WTC11 (cell line): ENCODE data around the gene C1QTNF1. TPM values are rescaled to one million over a fixed set of nuclear protein-coding genes. Genes with fewer than 3 reads are reported as not detected.

ENCODE experiments used
- ATAC-seq: fragments of 200-7000 bp; cut with Tn5 transposase; 2 replicates; pipeline ENCODE4 v1.10.0; 2021; ENCODE audit warnings: mild to moderate bottlenecking, moderate library complexity
- CTCF ChIA-PET: fragments of 300-600 bp; sonication (Branson Sonifier 250); formaldehyde crosslinking; loops from one replicate; lab custom pipeline; 2021; ENCODE audit warnings: antibody characterized with exemption; lab: Charles Lee
- POLR2A ChIA-PET: fragments of 350-600 bp; sonication (Branson Sonifier 250); formaldehyde crosslinking; loops from one replicate; lab custom pipeline; 2021; ENCODE audit warnings: antibody characterized with exemption; lab: Charles Lee
- DNase-seq: peaks from one replicate; pipeline ENCODE4 v3.0.0; 2021; ENCODE audit warnings: low spot score
- H3K27ac Mint-ChIP-seq: 2 replicates; pipeline ENCODE4 v1.8.0; 2021; ENCODE audit warnings: mixed read lengths
- H3K27me3 Mint-ChIP-seq: 2 replicates; pipeline ENCODE4 v1.8.0; 2021; ENCODE audit warnings: low read depth, mild to moderate bottlenecking, moderate library complexity, mixed read lengths
- H3K36me3 Mint-ChIP-seq: 2 replicates; pipeline ENCODE4 v1.8.0; 2021; ENCODE audit warnings: mixed read lengths
- H3K4me1 Mint-ChIP-seq: 2 replicates; pipeline ENCODE4 v1.8.0; 2022; ENCODE audit warnings: mixed read lengths
- H3K4me3 Mint-ChIP-seq: 2 replicates; pipeline ENCODE4 v1.8.0; 2021; ENCODE audit warnings: mild to moderate bottlenecking, moderate library complexity, mixed read lengths
- H3K9me3 Mint-ChIP-seq: 2 replicates; pipeline ENCODE4 v1.8.0; 2021; ENCODE audit warnings: mixed read lengths
- ATF1 ChIP-seq: sonication (generic); formaldehyde crosslinking; IDR thresholded peaks from 2 replicates; pipeline ENCODE4 v1.8.1; 2023; ENCODE audit warnings: mild to moderate bottlenecking, moderate library complexity, missing genetic modification reagents
- CDX4 ChIP-seq: fragments of 250-450 bp; sonication (Bioruptor Pico); IDR thresholded peaks from 2 replicates; pipeline ENCODE4 v1.9.0; 2021; ENCODE audit warnings: moderate library complexity, mild to moderate bottlenecking, inconsistent platforms, borderline replicate concordance
- E2F1 ChIP-seq: sonication (generic); formaldehyde crosslinking; IDR thresholded peaks from 2 replicates; pipeline ENCODE4 v1.8.0; 2022; ENCODE audit warnings: mild to moderate bottlenecking, missing genetic modification reagents
- E2F4 ChIP-seq: sonication (generic); formaldehyde crosslinking; IDR thresholded peaks from 2 replicates; pipeline ENCODE4 v1.8.1; 2022; ENCODE audit warnings: low read depth, mild to moderate bottlenecking, moderate library complexity, missing genetic modification reagents, borderline replicate concordance
- ETV6 ChIP-seq: sonication (generic); formaldehyde crosslinking; IDR thresholded peaks from 2 replicates; pipeline ENCODE4 v1.8.1; 2022; ENCODE audit warnings: mild to moderate bottlenecking, missing genetic modification reagents
- FOXP1 ChIP-seq: sonication (generic); formaldehyde crosslinking; IDR thresholded peaks from 2 replicates; pipeline ENCODE4 v1.8.0; 2022; ENCODE audit warnings: missing genetic modification reagents, mild to moderate bottlenecking, moderate library complexity, borderline replicate concordance
- FOXP4 ChIP-seq: sonication (generic); formaldehyde crosslinking; IDR thresholded peaks from 2 replicates; pipeline ENCODE4 v1.8.0; 2022; ENCODE audit warnings: mild to moderate bottlenecking, missing genetic modification reagents
- GRHL2 ChIP-seq: fragments of 250-450 bp; sonication (Bioruptor Pico); IDR thresholded peaks from 2 replicates; pipeline ENCODE4 v1.8.0; 2022; ENCODE audit warnings: mild to moderate bottlenecking, moderate library complexity; ENCODE audit not compliant: insufficient replicate concordance, severe bottlenecking
- GTF2I ChIP-seq: fragments of 250-450 bp; sonication (Bioruptor Pico); conservative IDR thresholded peaks from 2 replicates; pipeline ENCODE4 v1.4.0; 2021; ENCODE audit warnings: mild to moderate bottlenecking
- JAZF1 ChIP-seq: fragments of 250-450 bp; sonication (Bioruptor Pico); IDR thresholded peaks from 2 replicates; pipeline ENCODE4 v1.9.0; 2021; ENCODE audit warnings: moderate library complexity, mild to moderate bottlenecking, inconsistent platforms
- NFATC4 ChIP-seq: fragments of 250-450 bp; sonication (Bioruptor Pico); IDR thresholded peaks from 2 replicates; pipeline ENCODE4 v1.9.0; 2021; ENCODE audit warnings: mild to moderate bottlenecking
- NFE2L1 ChIP-seq: sonication (generic); formaldehyde crosslinking; IDR thresholded peaks from 2 replicates; pipeline ENCODE4 v1.8.1; 2023; ENCODE audit warnings: missing genetic modification reagents
- RELA ChIP-seq: sonication (generic); formaldehyde crosslinking; IDR thresholded peaks from 2 replicates; pipeline ENCODE4 v1.8.1; 2022; ENCODE audit warnings: missing genetic modification reagents, mild to moderate bottlenecking, borderline replicate concordance
- SOX15 ChIP-seq: fragments of 250-450 bp; sonication (Bioruptor Pico); IDR thresholded peaks from 2 replicates; pipeline ENCODE4 v1.9.0; 2021; ENCODE audit warnings: mild to moderate bottlenecking
- TEAD1 ChIP-seq: sonication (generic); formaldehyde crosslinking; IDR thresholded peaks from 2 replicates; pipeline ENCODE4 v1.8.0; 2022; ENCODE audit warnings: mild to moderate bottlenecking, missing genetic modification reagents
- ZNF281 ChIP-seq: sonication (generic); formaldehyde crosslinking; IDR thresholded peaks from 2 replicates; pipeline ENCODE4 v1.8.0; 2023; ENCODE audit warnings: mild to moderate bottlenecking, missing genetic modification reagents
- total RNA-seq: library from RNA; stranded (reverse); gene quantifications from 3 replicates; pipeline ENCODE4 v1.2.3, GENCODE V29; 2021
- TF ChIP-seq, protein P1 (sequence below): sonication (generic); formaldehyde crosslinking; IDR thresholded peaks from 2 replicates; pipeline ENCODE4 v1.8.0; 2023; ENCODE audit warnings: missing genetic modification reagents, mild to moderate bottlenecking, borderline replicate concordance

The C1QTNF1 gene
- total RNA-seq, 1 experiment from 2014 or later = 1.7 TPM

GRCh38 chr17:78977681-78977943 lies 46.4 kb upstream of the C1QTNF1 start:
- no peaks in the 10 kb centered on the region for H3K9me3 Mint-ChIP-seq
- CTCF ChIA-PET = no interaction called here
- TF ChIP-seq, protein P1, sequence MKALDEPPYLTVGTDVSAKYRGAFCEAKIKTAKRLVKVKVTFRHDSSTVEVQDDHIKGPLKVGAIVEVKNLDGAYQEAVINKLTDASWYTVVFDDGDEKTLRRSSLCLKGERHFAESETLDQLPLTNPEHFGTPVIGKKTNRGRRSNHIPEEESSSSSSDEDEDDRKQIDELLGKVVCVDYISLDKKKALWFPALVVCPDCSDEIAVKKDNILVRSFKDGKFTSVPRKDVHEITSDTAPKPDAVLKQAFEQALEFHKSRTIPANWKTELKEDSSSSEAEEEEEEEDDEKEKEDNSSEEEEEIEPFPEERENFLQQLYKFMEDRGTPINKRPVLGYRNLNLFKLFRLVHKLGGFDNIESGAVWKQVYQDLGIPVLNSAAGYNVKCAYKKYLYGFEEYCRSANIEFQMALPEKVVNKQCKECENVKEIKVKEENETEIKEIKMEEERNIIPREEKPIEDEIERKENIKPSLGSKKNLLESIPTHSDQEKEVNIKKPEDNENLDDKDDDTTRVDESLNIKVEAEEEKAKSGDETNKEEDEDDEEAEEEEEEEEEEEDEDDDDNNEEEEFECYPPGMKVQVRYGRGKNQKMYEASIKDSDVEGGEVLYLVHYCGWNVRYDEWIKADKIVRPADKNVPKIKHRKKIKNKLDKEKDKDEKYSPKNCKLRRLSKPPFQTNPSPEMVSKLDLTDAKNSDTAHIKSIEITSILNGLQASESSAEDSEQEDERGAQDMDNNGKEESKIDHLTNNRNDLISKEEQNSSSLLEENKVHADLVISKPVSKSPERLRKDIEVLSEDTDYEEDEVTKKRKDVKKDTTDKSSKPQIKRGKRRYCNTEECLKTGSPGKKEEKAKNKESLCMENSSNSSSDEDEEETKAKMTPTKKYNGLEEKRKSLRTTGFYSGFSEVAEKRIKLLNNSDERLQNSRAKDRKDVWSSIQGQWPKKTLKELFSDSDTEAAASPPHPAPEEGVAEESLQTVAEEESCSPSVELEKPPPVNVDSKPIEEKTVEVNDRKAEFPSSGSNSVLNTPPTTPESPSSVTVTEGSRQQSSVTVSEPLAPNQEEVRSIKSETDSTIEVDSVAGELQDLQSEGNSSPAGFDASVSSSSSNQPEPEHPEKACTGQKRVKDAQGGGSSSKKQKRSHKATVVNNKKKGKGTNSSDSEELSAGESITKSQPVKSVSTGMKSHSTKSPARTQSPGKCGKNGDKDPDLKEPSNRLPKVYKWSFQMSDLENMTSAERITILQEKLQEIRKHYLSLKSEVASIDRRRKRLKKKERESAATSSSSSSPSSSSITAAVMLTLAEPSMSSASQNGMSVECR (CRISPR knock-in tag) = no peak
- TF ChIP-seq E2F1 (CRISPR knock-in tag) = no peak
- TF ChIP-seq CDX4 (CRISPR knock-in tag) = no peak
- no peak for TF ChIP-seq NFATC4 (CRISPR knock-in tag)
- TF ChIP-seq NFE2L1 (CRISPR knock-in tag) = no peak
- no peak for TF ChIP-seq ZNF281 (CRISPR knock-in tag)
- TF ChIP-seq FOXP4 = no peak
- TF ChIP-seq ATF1 (CRISPR knock-in tag) = no peak
- no peak for TF ChIP-seq TEAD1 (CRISPR knock-in tag)
- TF ChIP-seq RELA (CRISPR knock-in tag) = no peak
- no peak for TF ChIP-seq GTF2I (CRISPR knock-in tag)
- no peak for TF ChIP-seq GRHL2 (CRISPR knock-in tag)
- no peak for TF ChIP-seq E2F4
- no peak for TF ChIP-seq ETV6
- no peak for TF ChIP-seq FOXP1 (CRISPR knock-in tag)
- TF ChIP-seq JAZF1 (CRISPR knock-in tag) = no peak
- TF ChIP-seq SOX15 (CRISPR knock-in tag) = no peak
- TF ChIP-seq, all 79 proteins: peak for 0
- POLR2A ChIA-PET = no interaction called here
- no peak overlapping the region for H3K4me3 Mint-ChIP-seq
- H3K4me1 Mint-ChIP-seq = peaks cover 20% of the 10 kb centered on the region
- ATAC-seq = no peak
- no peak for DNase-seq
- H3K36me3 Mint-ChIP-seq = no peaks in the 10 kb centered on the region
- no peak overlapping the region for H3K27ac Mint-ChIP-seq
- no peaks in the 10 kb centered on the region for H3K27me3 Mint-ChIP-seq
